HG03097 (cell line): Measurements from ENCODE around the gene CAB39.
A peak's percentile ranks its signal among the peaks of the same experiment; 100 is the strongest.

Experiments used
- ATAC-seq: cut with Tn5 transposase; IDR thresholded peaks from one replicate; pipeline ENCODE4 v1.9.1; 2021; ENCODE audit not compliant: unreplicated experiment, low FRiP score

CAB39 gene

GRCh38 chr2:230849633-230850357, 137.2 kb downstream of the CAB39 start:
- ATAC-seq, result no peak

- no peak for ATAC-seq
Observed at GRCh38 chr2:230850358-230850658, 137.7 kb downstream of the CAB39 start.

GRCh38 chr2:230852113-230852512, 139.5 kb downstream of the CAB39 start:
- ATAC-seq, result no peak

- no peak for ATAC-seq
Observed at GRCh38 chr2:230861552-230862255, 149.1 kb downstream of the CAB39 start.

GRCh38 chr2:230862292-230862691, 149.7 kb downstream of the CAB39 start:
- no peak for ATAC-seq

- ATAC-seq, result no peak
Observed at GRCh38 chr2:230863031-230863430, 150.4 kb downstream of the CAB39 start.

GRCh38 chr2:230863442-230864121, 150.9 kb downstream of the CAB39 start:
- no peak for ATAC-seq

- no peak for ATAC-seq
Observed at GRCh38 chr2:230864122-230864604, 151.5 kb downstream of the CAB39 start.

- peak; percentile 42 for ATAC-seq
Observed at GRCh38 chr2:230864605-230865306, 152.1 kb downstream of the CAB39 start, which contains the start of gene ITM2C. Gene ITM2C, plus strand, starts transcription at chr2:230864942. Its CDS starts 84 bp downstream, at chr2:230865026.

GRCh38 chr2:230865307-230865765, 152.7 kb downstream of the CAB39 start:
- ATAC-seq, result no peak

- ATAC-seq, result no peak
Observed at GRCh38 chr2:230865766-230866755, 153.4 kb downstream of the CAB39 start.

GRCh38 chr2:230866756-230867523, 154.3 kb downstream of the CAB39 start:
- no peak for ATAC-seq

GRCh38 chr2:230868161-230868946, 155.7 kb downstream of the CAB39 start:
- no peak for ATAC-seq

GRCh38 chr2:230868947-230869913, 156.6 kb downstream of the CAB39 start:
- no peak for ATAC-seq

GRCh38 chr2:230869914-230870543, 157.4 kb downstream of the CAB39 start:
- no peak for ATAC-seq
